ENCODE results near the gene IL11. TPM values are rescaled to one million over a fixed set of nuclear protein-coding genes. Genes with fewer than 3 reads are reported as not detected.

Gene IL11
- total RNA-seq, 4 donors from 2014 or later, result 0.66 TPM; not detected in 3

- in situ Hi-C loops (cut with MboI; ENCODE audit: low sequenced_read_pairs in 4 of 4) (no loop called here), intact Hi-C loops (cut with DNase I; ENCODE audit: low total_unique reads) (no loop called here)
- Histone ChIP-seq H3K4me1 (no peaks in the 10 kb centered on the region), H3K27me3 (peaks cover 7 to 16% (median 8%) of the 10 kb centered on the region in 3 donors), H3K9me3 (no peaks in the 10 kb centered on the region), H3K27ac (no peak overlapping the region), H3K36me3 (peaks cover 0 to 18% of the 10 kb centered on the region in 2 donors), H3K4me3 (no peak overlapping the region)
- no peak for ATAC-seq
- DNase-seq, result no peak
- no peak for TF ChIP-seq POLR2A (IDR thresholded peaks at IDR 0.05)
- TF ChIP-seq CTCF (IDR thresholded peaks at IDR 0.05 in 4 of 5, conservative IDR thresholded peaks at IDR 0.05 in 1 of 5), result no peak
These were observed 23.4 kb downstream of the IL11 start for GRCh38 chr19:55346725-55347441.

GRCh38 chr19:55345818-55346724 is 24.2 kb downstream of the IL11 start:
- no peaks in the 10 kb centered on the region for H3K9me3 ChIP-seq
- in situ Hi-C loops (cut with MboI; ENCODE audit: low sequenced_read_pairs in 4 of 4), result no loop called here

GRCh38 chr19:55345101-55345817 is 25.0 kb downstream of the IL11 start:
- H3K27ac ChIP-seq, result no peak overlapping the region
- in situ Hi-C loops (cut with MboI; ENCODE audit: low sequenced_read_pairs in 4 of 4), result no loop called here
- H3K9me3 ChIP-seq, result no peaks in the 10 kb centered on the region
- ATAC-seq, result no peak
- peaks cover 0 to under 1% (median 0%) of the 10 kb centered on the region in 3 donors for H3K27me3 ChIP-seq
- DNase-seq, result no peak
- H3K4me3 ChIP-seq, result no peak overlapping the region
- intact Hi-C loops (cut with DNase I; ENCODE audit: low total_unique reads), result no loop called here
- no peak for TF ChIP-seq CTCF (IDR thresholded peaks at IDR 0.05 in 4 of 5, conservative IDR thresholded peaks at IDR 0.05 in 1 of 5)
- no peak for TF ChIP-seq POLR2A (IDR thresholded peaks at IDR 0.05)
- H3K36me3 ChIP-seq, result peaks cover 0 to 18% of the 10 kb centered on the region in 2 donors
- peaks cover 7 to 15% of the 10 kb centered on the region in 2 donors for H3K4me1 ChIP-seq

More at GRCh38 chr19:55345818-55346724, 24.2 kb downstream of the IL11 start:
- H3K27ac ChIP-seq, result no peak overlapping the region
- DNase-seq, result no peak
- ATAC-seq, result no peak
- intact Hi-C loops (cut with DNase I; ENCODE audit: low total_unique reads), result no loop called here
- no peak for TF ChIP-seq CTCF (IDR thresholded peaks at IDR 0.05 in 4 of 5, conservative IDR thresholded peaks at IDR 0.05 in 1 of 5)
- no peak for TF ChIP-seq POLR2A (IDR thresholded peaks at IDR 0.05)
- H3K4me1 ChIP-seq, result peaks cover 0 to 7% of the 10 kb centered on the region in 2 donors
- H3K27me3 ChIP-seq, result peaks cover 0 to 8% (median under 1%) of the 10 kb centered on the region in 3 donors
- H3K36me3 ChIP-seq, result peaks cover 0 to 18% of the 10 kb centered on the region in 2 donors
- H3K4me3 ChIP-seq, result no peak overlapping the region

- H3K4me3 ChIP-seq, result no peak overlapping the region
- no peak for ATAC-seq
- DNase-seq, result no peak
- in situ Hi-C loops (cut with MboI; ENCODE audit: low sequenced_read_pairs in 4 of 4) (no loop called here), intact Hi-C loops (cut with DNase I; ENCODE audit: low total_unique reads) (no loop called here)
- H3K36me3 ChIP-seq, result peaks cover 0 to 18% of the 10 kb centered on the region in 2 donors
- H3K27ac ChIP-seq, result no peak overlapping the region
- peaks cover 7 to 18% of the 10 kb centered on the region in 2 donors for H3K4me1 ChIP-seq
- H3K27me3 ChIP-seq, result no peaks in the 10 kb centered on the region
- no peaks in the 10 kb centered on the region for H3K9me3 ChIP-seq
- TF ChIP-seq CTCF (IDR thresholded peaks at IDR 0.05 in 4 of 5, conservative IDR thresholded peaks at IDR 0.05 in 1 of 5) (no peak), POLR2A (IDR thresholded peaks at IDR 0.05) (no peak)
These were observed 25.8 kb downstream of the IL11 start for GRCh38 chr19:55344444-55344843.
